Stimulated activated CD4-positive, alpha-beta T cell treated with anti-CD3 and anti-CD28 coated beads, Interleukin-1b, Interleukin-23, amount 100 ng/mL, for 48 hours (primary cell): ENCODE measurements around the gene ABCC3.
A peak's percentile ranks its signal among the peaks of the same experiment; 100 is the strongest.
"Not testable (repeated sequence)": the region's sequence is repeated elsewhere in the genome, so short reads cannot be mapped to it uniquely, and the experiment has no call there.

Source experiments
- DNase-seq: peaks from one replicate; pipeline ENCODE4 v3.0.0-alpha.2; 2020

The ABCC3 gene

GRCh38 chr17:50709053-50709452 lies 74.4 kb downstream of the ABCC3 start:
- not testable (repeated sequence) for DNase-seq

GRCh38 chr17:50710025-50710424 lies 75.3 kb downstream of the ABCC3 start:
- no peak for DNase-seq

GRCh38 chr17:50710650-50711049 lies 76.0 kb downstream of the ABCC3 start:
- DNase-seq, result no peak

GRCh38 chr17:50712641-50713040 lies 78.0 kb downstream of the ABCC3 start:
- DNase-seq, result no peak

GRCh38 chr17:50715471-50715870 lies 80.8 kb downstream of the ABCC3 start:
- no peak for DNase-seq

- peak; percentile 94 for DNase-seq
These were observed 84.7 kb downstream of the ABCC3 start, which contains the start of gene LUC7L3 for GRCh38 chr17:50719144-50719923. Gene LUC7L3, plus strand, starts transcription at chr17:50719603. Its CDS starts 130 bp downstream, at chr17:50719733.

- DNase-seq, result no peak
These were observed 85.5 kb downstream of the ABCC3 start for GRCh38 chr17:50719924-50720794.

GRCh38 chr17:50721194-50722010 lies 86.7 kb downstream of the ABCC3 start:
- no peak for DNase-seq

- no peak for DNase-seq
These were observed 88.1 kb downstream of the ABCC3 start for GRCh38 chr17:50722746-50723145.

GRCh38 chr17:50724622-50725021 lies 89.9 kb downstream of the ABCC3 start:
- DNase-seq, result not testable (repeated sequence)

- no peak for DNase-seq
These were observed 91.3 kb downstream of the ABCC3 start for GRCh38 chr17:50725769-50726655.

GRCh38 chr17:50728112-50728429 lies 93.4 kb downstream of the ABCC3 start:
- no peak for DNase-seq

- DNase-seq, result no peak
These were observed 94.4 kb downstream of the ABCC3 start for GRCh38 chr17:50728881-50729765.

- DNase-seq, result no peak
These were observed 97.1 kb downstream of the ABCC3 start for GRCh38 chr17:50731575-50732460.

- DNase-seq, result no peak
These were observed 100.6 kb downstream of the ABCC3 start for GRCh38 chr17:50735287-50735686.

- DNase-seq, result peak; percentile 18
These were observed 102.5 kb downstream of the ABCC3 start for GRCh38 chr17:50737118-50737698.

GRCh38 chr17:50739098-50739497 lies 104.4 kb downstream of the ABCC3 start:
- no peak for DNase-seq
